ENCODE results near the gene IQCH. TPM values are rescaled to one million over a fixed set of nuclear protein-coding genes. Genes with fewer than 3 reads are reported as not detected.

Gene IQCH
- polyA plus RNA-seq, 3 donors = 0.03 TPM; not detected in 2

- no peak overlapping the region for H3K4me3 ChIP-seq (replicated peaks in 1 of 3; ENCODE audit: low read depth in 2 of 3, low read length in 3 of 3)
- no peak for DNase-seq
- H3K4me1 Mint-ChIP-seq = no peaks in the 10 kb centered on the region
- no peaks in the 10 kb centered on the region for H3K36me3 Mint-ChIP-seq
- no CpG with 5 or more reads among the region's 2 CpGs for WGBS (ENCODE audit: insufficient coverage)
- no peaks in the 10 kb centered on the region for H3K4me1 ChIP-seq (ENCODE audit: control insufficient read depth in 1 of 2, insufficient read depth in 2 of 2, low read length in 2 of 2)
- H3K27ac Mint-ChIP-seq = no peak overlapping the region
- peaks cover 0 to 10% (median 7%) of the 10 kb centered on the region in 7 donors for H3K9me3 Mint-ChIP-seq
- H3K27me3 Mint-ChIP-seq (ENCODE audit: low read depth in 3 of 3) = peaks cover 0 to 2% (median 0%) of the 10 kb centered on the region in 3 donors
- no peak overlapping the region for H2AFZ ChIP-seq (ENCODE audit: insufficient read depth, low read depth, low read length, poor library complexity, severe bottlenecking)
- H3K4me2 ChIP-seq (replicated peaks; ENCODE audit: extremely low read depth, low read length, poor library complexity, severe bottlenecking) = no peak overlapping the region
- H3K9ac ChIP-seq (ENCODE audit: insufficient read depth, low read length, poor library complexity, severe bottlenecking) = no peak overlapping the region
- H4K20me1 ChIP-seq (ENCODE audit: insufficient read depth, low read length) = no peaks in the 10 kb centered on the region
- intact Hi-C loops (cut with micrococcal nuclease) = no loop called here
- no peaks in the 10 kb centered on the region for H3K36me3 ChIP-seq (replicated peaks in 1 of 2; ENCODE audit: control insufficient read depth in 1 of 2, insufficient read depth in 2 of 2, low read length in 2 of 2)
- H3K27ac ChIP-seq (ENCODE audit: low read depth in 1 of 2, low read length in 2 of 2) = no peak overlapping the region
- no peaks in the 10 kb centered on the region for H3K9me3 ChIP-seq (replicated peaks in 1 of 2; ENCODE audit: control insufficient read depth in 1 of 2, insufficient read depth in 1 of 2, low read length in 2 of 2)
- TF ChIP-seq CTCF (IDR thresholded peaks at IDR 0.05) = no peak
- H3K79me2 ChIP-seq (ENCODE audit: insufficient read depth, low read length) = no peaks in the 10 kb centered on the region
- no peak overlapping the region for H3K4me3 Mint-ChIP-seq
- H3K27me3 ChIP-seq (ENCODE audit: control insufficient read depth in 2 of 2, insufficient read depth in 2 of 2, low read length in 2 of 2) = no peaks in the 10 kb centered on the region
Observed at GRCh38 chr15:67341539-67341938, 87.0 kb downstream of the IQCH start.

- H3K27me3 Mint-ChIP-seq (ENCODE audit: low read depth in 3 of 3) = peaks cover 0 to 2% (median 0%) of the 10 kb centered on the region in 3 donors
- no peak overlapping the region for H3K4me3 Mint-ChIP-seq
- H3K36me3 Mint-ChIP-seq = no peaks in the 10 kb centered on the region
- Histone ChIP-seq H3K4me1 (ENCODE audit: control insufficient read depth in 1 of 2, insufficient read depth in 2 of 2, low read length in 2 of 2) (no peaks in the 10 kb centered on the region), H3K9ac (ENCODE audit: insufficient read depth, low read length, poor library complexity, severe bottlenecking) (no peak overlapping the region), H3K27me3 (ENCODE audit: control insufficient read depth in 2 of 2, insufficient read depth in 2 of 2, low read length in 2 of 2) (no peaks in the 10 kb centered on the region), H2AFZ (ENCODE audit: insufficient read depth, low read depth, low read length, poor library complexity, severe bottlenecking) (no peak overlapping the region), H3K27ac (ENCODE audit: low read depth in 1 of 2, low read length in 2 of 2) (no peak overlapping the region), H4K20me1 (ENCODE audit: insufficient read depth, low read length) (no peaks in the 10 kb centered on the region), H3K4me3 (replicated peaks in 1 of 3; ENCODE audit: low read depth in 2 of 3, low read length in 3 of 3) (no peak overlapping the region), H3K79me2 (ENCODE audit: insufficient read depth, low read length) (no peaks in the 10 kb centered on the region), H3K9me3 (replicated peaks in 1 of 2; ENCODE audit: control insufficient read depth in 1 of 2, insufficient read depth in 1 of 2, low read length in 2 of 2) (no peaks in the 10 kb centered on the region), H3K4me2 (replicated peaks; ENCODE audit: extremely low read depth, low read length, poor library complexity, severe bottlenecking) (no peak overlapping the region), H3K36me3 (replicated peaks in 1 of 2; ENCODE audit: control insufficient read depth in 1 of 2, insufficient read depth in 2 of 2, low read length in 2 of 2) (no peaks in the 10 kb centered on the region)
- DNase-seq = no peak
- H3K4me1 Mint-ChIP-seq = no peaks in the 10 kb centered on the region
- H3K9me3 Mint-ChIP-seq = peaks cover 4 to 15% (median 10%) of the 10 kb centered on the region in 7 donors
- intact Hi-C loops (cut with micrococcal nuclease) = no loop called here
- H3K27ac Mint-ChIP-seq = no peak overlapping the region
- TF ChIP-seq CTCF (IDR thresholded peaks at IDR 0.05) = no peak
Observed at GRCh38 chr15:67343206-67343605, 88.6 kb downstream of the IQCH start.
